Memory B cell (primary cell): Measurements from ENCODE around the gene THBS4.
A peak's percentile ranks its signal among the peaks of the same experiment; 100 is the strongest.

Experiments used
- ATAC-seq: fragments of 150-1000 bp; cut with Tn5 transposase; 2 replicates; pipeline ENCODE4 v1.10.0; 2021; ENCODE audit warnings: low read depth, mild to moderate bottlenecking, moderate library complexity
- DNase-seq, 2 donors: peaks; one replicate each; pipeline ENCODE4 v3.0.0; 2022; ENCODE audit warnings: low spot score in 2 of 2
- H3K27ac Mint-ChIP-seq: one replicate; pipeline ENCODE4 v1.8.0; 2022; ENCODE audit warnings: mild to moderate bottlenecking, moderate library complexity, mixed read lengths
- H3K27me3 Mint-ChIP-seq: one replicate; pipeline ENCODE4 v1.8.0; 2022; ENCODE audit warnings: mixed read lengths
- H3K36me3 Mint-ChIP-seq: one replicate; pipeline ENCODE4 v1.8.0; 2022; ENCODE audit warnings: mild to moderate bottlenecking, mixed read lengths
- H3K4me1 Mint-ChIP-seq: one replicate; pipeline ENCODE4 v1.8.0; 2022; ENCODE audit warnings: mixed read lengths
- H3K4me3 Mint-ChIP-seq: one replicate; pipeline ENCODE4 v1.8.0; 2022; ENCODE audit warnings: mild to moderate bottlenecking, moderate library complexity, mixed read lengths
- H3K9me3 Mint-ChIP-seq: one replicate; pipeline ENCODE4 v1.8.0; 2022; ENCODE audit warnings: mixed read lengths

The THBS4 gene

GRCh38 chr5:80059354-80059980 is 24.3 kb downstream of the THBS4 start:
- Mint-ChIP-seq H3K27me3 (peaks cover 5% of the 10 kb centered on the region), H3K4me3 (no peak overlapping the region), H3K36me3 (no peaks in the 10 kb centered on the region), H3K4me1 (no peaks in the 10 kb centered on the region), H3K9me3 (no peaks in the 10 kb centered on the region), H3K27ac (no peak overlapping the region)
- no peak for DNase-seq
- ATAC-seq = no peak

DNA sequence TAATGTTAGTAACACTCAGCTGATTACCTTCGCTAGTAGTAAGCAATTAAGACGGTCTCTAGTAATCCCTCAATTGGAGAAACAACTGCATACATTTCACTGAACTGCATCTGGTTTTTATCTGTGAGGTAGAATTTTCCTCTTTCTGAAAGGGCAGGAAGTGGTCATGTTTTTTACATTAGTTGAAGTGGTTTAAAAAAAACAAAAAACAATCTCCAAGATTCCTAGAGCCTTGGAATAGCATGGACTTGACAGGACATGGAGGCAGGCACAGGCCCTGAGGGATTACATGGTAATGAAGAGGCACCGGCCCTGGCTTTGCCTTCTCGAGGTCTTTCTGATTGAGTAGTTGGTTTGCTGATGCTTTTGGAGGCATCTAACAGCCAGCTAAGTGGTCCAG is 25.8 kb downstream of the THBS4 start:
- Mint-ChIP-seq H3K4me1 (no peaks in the 10 kb centered on the region), H3K27me3 (peaks cover 2% of the 10 kb centered on the region), H3K9me3 (no peaks in the 10 kb centered on the region), H3K27ac (no peak overlapping the region), H3K4me3 (no peak overlapping the region), H3K36me3 (no peaks in the 10 kb centered on the region)
- no peak for DNase-seq
- ATAC-seq = no peak

DNA sequence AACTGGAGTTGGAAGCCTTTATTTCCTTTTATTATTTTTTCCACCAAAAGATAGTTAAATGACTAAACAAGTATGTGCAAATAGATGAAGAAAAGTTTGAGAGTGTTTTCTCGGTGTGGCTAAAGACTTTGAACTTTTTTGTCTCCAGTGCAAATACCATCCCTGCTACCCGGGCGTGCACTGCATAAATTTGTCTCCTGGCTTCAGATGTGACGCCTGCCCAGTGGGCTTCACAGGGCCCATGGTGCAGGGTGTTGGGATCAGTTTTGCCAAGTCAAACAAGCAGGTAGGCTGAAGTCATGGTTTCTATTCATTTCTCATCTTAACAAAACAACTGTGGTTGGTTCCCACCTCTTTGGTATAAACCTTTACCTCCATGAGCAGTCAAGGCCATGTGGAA is 26.4 kb downstream of the THBS4 start:
- H3K27me3 Mint-ChIP-seq = peaks cover 2% of the 10 kb centered on the region
- no peaks in the 10 kb centered on the region for H3K9me3 Mint-ChIP-seq
- H3K27ac Mint-ChIP-seq = no peak overlapping the region
- H3K36me3 Mint-ChIP-seq = no peaks in the 10 kb centered on the region
- no peak overlapping the region for H3K4me3 Mint-ChIP-seq
- ATAC-seq (no peak), DNase-seq (no peak)
- H3K4me1 Mint-ChIP-seq = no peaks in the 10 kb centered on the region

GRCh38 chr5:80064124-80064523 is 29.0 kb downstream of the THBS4 start:
- no peak overlapping the region for H3K4me3 Mint-ChIP-seq
- DNase-seq = no peak
- H3K27ac Mint-ChIP-seq = no peak overlapping the region
- ATAC-seq = no peak
- H3K36me3 Mint-ChIP-seq = no peaks in the 10 kb centered on the region
- no peaks in the 10 kb centered on the region for H3K4me1 Mint-ChIP-seq
- H3K27me3 Mint-ChIP-seq = peaks cover 2% of the 10 kb centered on the region
- no peaks in the 10 kb centered on the region for H3K9me3 Mint-ChIP-seq

DNA sequence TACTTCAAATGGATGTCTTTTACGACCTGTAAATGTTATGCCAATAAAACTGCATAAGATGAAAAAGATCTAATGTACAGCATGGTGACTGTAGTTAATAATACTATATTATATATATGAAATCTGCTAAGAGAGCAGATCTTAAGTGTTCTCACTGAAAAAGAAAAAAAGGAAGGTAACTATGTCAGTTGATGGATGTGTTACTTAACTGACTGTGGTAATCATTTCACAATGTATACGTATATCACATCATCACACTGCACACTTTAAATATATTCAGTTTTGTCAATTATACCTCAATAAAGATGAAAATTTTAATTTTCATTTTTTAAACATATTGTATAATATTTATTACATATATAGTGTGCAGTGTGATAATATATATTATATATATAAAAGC is 31.9 kb downstream of the THBS4 start:
- Mint-ChIP-seq H3K4me1 (peaks cover 9% of the 10 kb centered on the region), H3K27me3 (peaks cover 2% of the 10 kb centered on the region), H3K27ac (no peak overlapping the region), H3K4me3 (no peak overlapping the region), H3K9me3 (no peaks in the 10 kb centered on the region), H3K36me3 (no peaks in the 10 kb centered on the region)
- ATAC-seq (no peak), DNase-seq (no peak)

DNA sequence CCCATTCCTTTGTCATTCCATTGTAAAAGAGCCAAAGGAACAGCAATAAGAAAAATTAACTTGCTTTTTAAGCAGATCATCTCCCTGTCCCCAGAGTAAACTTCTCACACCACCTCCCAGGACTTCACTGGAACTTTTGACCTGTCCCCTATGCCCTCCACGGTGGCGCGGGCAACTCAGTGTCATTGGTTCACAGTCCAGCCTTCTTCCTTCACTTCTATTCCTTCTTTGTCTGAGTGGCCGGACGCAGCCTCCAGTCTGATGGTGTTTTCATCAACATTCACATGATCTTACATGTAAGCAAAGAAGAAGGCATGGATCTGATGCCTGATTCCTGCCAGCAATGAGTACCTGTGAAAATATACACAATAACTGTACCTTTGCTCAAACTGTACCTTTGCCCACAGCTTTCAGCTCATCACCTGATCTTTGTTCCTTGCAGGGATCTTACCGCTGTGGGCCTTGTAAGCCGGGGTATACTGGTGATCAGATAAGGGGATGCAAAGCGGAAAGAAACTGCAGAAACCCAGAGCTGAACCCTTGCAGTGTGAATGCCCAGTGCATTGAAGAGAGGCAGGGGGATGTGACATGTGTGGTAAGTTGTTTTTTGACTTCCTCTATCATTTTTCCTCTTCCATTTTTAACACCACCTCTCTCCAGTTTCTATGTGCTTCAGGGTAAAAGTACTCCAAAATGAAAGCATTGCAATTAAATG is 32.5 kb downstream of the THBS4 start:
- Mint-ChIP-seq H3K27me3 (peaks cover 2% of the 10 kb centered on the region), H3K4me3 (no peak overlapping the region), H3K9me3 (no peaks in the 10 kb centered on the region), H3K27ac (no peak overlapping the region), H3K4me1 (peaks cover 9% of the 10 kb centered on the region), H3K36me3 (no peaks in the 10 kb centered on the region)
- ATAC-seq = no peak
- no peak for DNase-seq

- H3K4me3 Mint-ChIP-seq = no peak overlapping the region
- DNase-seq (no peak), ATAC-seq (no peak)
- no peaks in the 10 kb centered on the region for H3K36me3 Mint-ChIP-seq
- H3K27ac Mint-ChIP-seq = no peak overlapping the region
- H3K9me3 Mint-ChIP-seq = no peaks in the 10 kb centered on the region
- H3K27me3 Mint-ChIP-seq = peaks cover 2% of the 10 kb centered on the region
- peaks cover 9% of the 10 kb centered on the region for H3K4me1 Mint-ChIP-seq
Observed at GRCh38 chr5:80068246-80068636, 33.1 kb downstream of the THBS4 start.

DNA sequence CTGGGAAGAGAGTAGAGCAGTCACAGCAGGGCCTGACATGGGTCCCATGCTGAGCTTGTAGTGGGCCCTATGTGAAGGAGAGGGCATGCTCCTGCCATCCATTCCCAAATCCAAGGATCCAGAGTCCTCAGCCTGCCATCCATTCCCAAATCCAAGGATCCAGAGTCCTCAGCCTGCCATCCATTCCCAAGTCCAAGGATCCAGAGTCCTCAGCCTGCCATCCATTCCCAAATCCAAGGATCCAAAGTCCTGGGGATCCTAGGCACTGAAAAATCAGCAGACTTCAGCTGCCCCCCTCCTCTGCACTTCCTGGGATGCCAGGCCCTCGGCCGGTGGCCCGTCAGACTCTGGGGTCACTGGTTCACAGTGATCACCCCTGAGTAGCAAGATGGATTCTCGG is 33.6 kb downstream of the THBS4 start:
- Mint-ChIP-seq H3K4me1 (peaks cover 9% of the 10 kb centered on the region), H3K9me3 (no peaks in the 10 kb centered on the region), H3K27me3 (no peaks in the 10 kb centered on the region), H3K4me3 (no peak overlapping the region), H3K27ac (peak overlapping the region; percentile 24), H3K36me3 (no peaks in the 10 kb centered on the region)
- DNase-seq (no peak), ATAC-seq (no peak)

- H3K9me3 Mint-ChIP-seq = no peaks in the 10 kb centered on the region
- peak overlapping the region; percentile 43 for H3K27ac Mint-ChIP-seq
- no peak overlapping the region for H3K4me3 Mint-ChIP-seq
- no peak for DNase-seq
- H3K4me1 Mint-ChIP-seq = peaks cover 9% of the 10 kb centered on the region
- no peaks in the 10 kb centered on the region for H3K36me3 Mint-ChIP-seq
- H3K27me3 Mint-ChIP-seq = no peaks in the 10 kb centered on the region
- ATAC-seq = no peak
Observed at GRCh38 chr5:80069251-80069800, 34.2 kb downstream of the THBS4 start.

DNA sequence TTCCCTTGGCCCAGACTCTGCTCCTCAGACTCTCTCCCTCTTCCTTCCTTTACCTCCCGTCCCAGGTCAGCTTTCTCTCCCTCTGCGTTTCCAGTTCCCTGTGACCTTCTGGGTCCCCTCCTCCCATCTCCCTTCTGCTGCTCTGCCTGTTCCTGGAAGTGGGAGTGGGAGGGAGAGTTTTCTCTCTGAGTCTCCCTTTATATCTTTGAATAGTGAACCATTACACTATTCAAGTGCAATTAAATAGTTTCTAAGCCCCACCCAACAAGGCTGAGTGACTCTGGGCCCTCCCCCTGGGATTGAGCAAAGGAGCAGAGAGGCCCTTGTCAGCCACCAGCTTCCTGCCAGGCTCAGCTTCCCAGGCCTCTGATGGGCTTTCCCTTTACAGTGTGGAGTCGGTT is 34.8 kb downstream of the THBS4 start:
- DNase-seq (no peak), ATAC-seq (peak; percentile 12)
- Mint-ChIP-seq H3K9me3 (no peaks in the 10 kb centered on the region), H3K27ac (peak overlapping the region; percentile 43), H3K4me3 (no peak overlapping the region), H3K4me1 (peaks cover 9% of the 10 kb centered on the region), H3K27me3 (no peaks in the 10 kb centered on the region), H3K36me3 (no peaks in the 10 kb centered on the region)

- DNase-seq (no peak), ATAC-seq (peak; percentile 59)
- no peak overlapping the region for H3K4me3 Mint-ChIP-seq
- no peaks in the 10 kb centered on the region for H3K27me3 Mint-ChIP-seq
- H3K36me3 Mint-ChIP-seq = no peaks in the 10 kb centered on the region
- no peaks in the 10 kb centered on the region for H3K9me3 Mint-ChIP-seq
- peaks cover 9% of the 10 kb centered on the region for H3K4me1 Mint-ChIP-seq
- peak overlapping the region; percentile 43 for H3K27ac Mint-ChIP-seq
Observed at GRCh38 chr5:80070338-80071056, 35.3 kb downstream of the THBS4 start.

GRCh38 chr5:80071510-80072021 is 36.4 kb downstream of the THBS4 start:
- DNase-seq (no peak), ATAC-seq (no peak)
- H3K27ac Mint-ChIP-seq = no peak overlapping the region
- no peaks in the 10 kb centered on the region for H3K9me3 Mint-ChIP-seq
- H3K27me3 Mint-ChIP-seq = no peaks in the 10 kb centered on the region
- H3K4me1 Mint-ChIP-seq = peaks cover 9% of the 10 kb centered on the region
- H3K4me3 Mint-ChIP-seq = no peak overlapping the region
- H3K36me3 Mint-ChIP-seq = no peaks in the 10 kb centered on the region

GRCh38 chr5:80072103-80073073 is 37.2 kb downstream of the THBS4 start:
- H3K27ac Mint-ChIP-seq = no peak overlapping the region
- H3K4me1 Mint-ChIP-seq = peaks cover 9% of the 10 kb centered on the region
- H3K9me3 Mint-ChIP-seq = no peaks in the 10 kb centered on the region
- no peak for ATAC-seq
- H3K4me3 Mint-ChIP-seq = no peak overlapping the region
- no peaks in the 10 kb centered on the region for H3K27me3 Mint-ChIP-seq
- no peaks in the 10 kb centered on the region for H3K36me3 Mint-ChIP-seq
- no peak for DNase-seq
